Measurements from ENCODE around the gene CCT8L2. TPM values are rescaled to one million over a fixed set of nuclear protein-coding genes. Genes with fewer than 3 reads are reported as not detected.
"Not testable (repeated sequence)": the region's sequence is repeated elsewhere in the genome, so short reads cannot be mapped to it uniquely, and the experiment has no call there.

Gene CCT8L2
- total RNA-seq, 1 donor from 2014 or later = not detected

DNA sequence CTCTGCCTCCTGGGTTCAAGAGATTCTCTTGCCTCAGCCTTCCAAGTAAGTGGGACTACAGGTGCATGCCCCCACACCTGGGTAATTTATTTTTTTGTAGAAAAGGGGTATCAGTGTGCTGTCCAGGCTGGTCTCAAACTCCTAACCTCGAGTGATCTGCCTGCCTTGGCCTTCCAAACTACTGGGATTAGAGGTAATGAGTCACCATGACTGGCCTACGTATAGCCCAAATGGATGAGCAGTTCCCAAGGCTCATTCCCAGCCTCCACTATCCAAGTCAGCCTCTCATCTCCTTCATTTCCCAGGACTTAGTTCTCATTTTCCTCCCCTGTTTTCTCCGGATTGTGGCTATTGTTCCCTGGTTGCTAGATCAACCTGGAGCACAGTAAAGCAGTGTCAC is 5.6 kb downstream of the CCT8L2 start:
- DNase-seq (ENCODE audit: extremely low spot score, unreplicated experiment) = no peak
- Mint-ChIP-seq H3K27me3 (ENCODE audit: unreplicated experiment) (no peaks in the 10 kb centered on the region), H3K9me3 (ENCODE audit: unreplicated experiment) (peaks cover 11% of the 10 kb centered on the region), H3K4me3 (ENCODE audit: unreplicated experiment) (no peak overlapping the region), H3K36me3 (ENCODE audit: unreplicated experiment) (no peaks in the 10 kb centered on the region), H3K4me1 (ENCODE audit: unreplicated experiment) (no peaks in the 10 kb centered on the region), H3K27ac (ENCODE audit: unreplicated experiment) (no peak overlapping the region)
- TF ChIP-seq, protein P1, sequence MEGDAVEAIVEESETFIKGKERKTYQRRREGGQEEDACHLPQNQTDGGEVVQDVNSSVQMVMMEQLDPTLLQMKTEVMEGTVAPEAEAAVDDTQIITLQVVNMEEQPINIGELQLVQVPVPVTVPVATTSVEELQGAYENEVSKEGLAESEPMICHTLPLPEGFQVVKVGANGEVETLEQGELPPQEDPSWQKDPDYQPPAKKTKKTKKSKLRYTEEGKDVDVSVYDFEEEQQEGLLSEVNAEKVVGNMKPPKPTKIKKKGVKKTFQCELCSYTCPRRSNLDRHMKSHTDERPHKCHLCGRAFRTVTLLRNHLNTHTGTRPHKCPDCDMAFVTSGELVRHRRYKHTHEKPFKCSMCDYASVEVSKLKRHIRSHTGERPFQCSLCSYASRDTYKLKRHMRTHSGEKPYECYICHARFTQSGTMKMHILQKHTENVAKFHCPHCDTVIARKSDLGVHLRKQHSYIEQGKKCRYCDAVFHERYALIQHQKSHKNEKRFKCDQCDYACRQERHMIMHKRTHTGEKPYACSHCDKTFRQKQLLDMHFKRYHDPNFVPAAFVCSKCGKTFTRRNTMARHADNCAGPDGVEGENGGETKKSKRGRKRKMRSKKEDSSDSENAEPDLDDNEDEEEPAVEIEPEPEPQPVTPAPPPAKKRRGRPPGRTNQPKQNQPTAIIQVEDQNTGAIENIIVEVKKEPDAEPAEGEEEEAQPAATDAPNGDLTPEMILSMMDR (IDR thresholded peaks at IDR 0.05) = no peak

GRCh38 chr22:16586170-16586569 is 6.4 kb downstream of the CCT8L2 start:
- Mint-ChIP-seq H3K4me1 (ENCODE audit: unreplicated experiment) (no peaks in the 10 kb centered on the region), H3K27me3 (ENCODE audit: unreplicated experiment) (no peaks in the 10 kb centered on the region), H3K27ac (ENCODE audit: unreplicated experiment) (no peak overlapping the region), H3K9me3 (ENCODE audit: unreplicated experiment) (peaks cover 14% of the 10 kb centered on the region), H3K36me3 (ENCODE audit: unreplicated experiment) (no peaks in the 10 kb centered on the region), H3K4me3 (ENCODE audit: unreplicated experiment) (no peak overlapping the region)
- TF ChIP-seq, protein P1 (IDR thresholded peaks at IDR 0.05) = no peak
- DNase-seq (ENCODE audit: extremely low spot score, unreplicated experiment) = no peak

- not testable (repeated sequence) for H3K27me3 Mint-ChIP-seq (ENCODE audit: unreplicated experiment); DNase-seq (ENCODE audit: extremely low spot score, unreplicated experiment); H3K4me3 Mint-ChIP-seq (ENCODE audit: unreplicated experiment); H3K4me1 Mint-ChIP-seq (ENCODE audit: unreplicated experiment); H3K27ac Mint-ChIP-seq (ENCODE audit: unreplicated experiment); H3K36me3 Mint-ChIP-seq (ENCODE audit: unreplicated experiment)
- H3K9me3 Mint-ChIP-seq (ENCODE audit: unreplicated experiment) = peaks cover 14% of the 10 kb centered on the region
Observed at GRCh38 chr22:16580872-16581271, 11.7 kb downstream of the CCT8L2 start.

DNA sequence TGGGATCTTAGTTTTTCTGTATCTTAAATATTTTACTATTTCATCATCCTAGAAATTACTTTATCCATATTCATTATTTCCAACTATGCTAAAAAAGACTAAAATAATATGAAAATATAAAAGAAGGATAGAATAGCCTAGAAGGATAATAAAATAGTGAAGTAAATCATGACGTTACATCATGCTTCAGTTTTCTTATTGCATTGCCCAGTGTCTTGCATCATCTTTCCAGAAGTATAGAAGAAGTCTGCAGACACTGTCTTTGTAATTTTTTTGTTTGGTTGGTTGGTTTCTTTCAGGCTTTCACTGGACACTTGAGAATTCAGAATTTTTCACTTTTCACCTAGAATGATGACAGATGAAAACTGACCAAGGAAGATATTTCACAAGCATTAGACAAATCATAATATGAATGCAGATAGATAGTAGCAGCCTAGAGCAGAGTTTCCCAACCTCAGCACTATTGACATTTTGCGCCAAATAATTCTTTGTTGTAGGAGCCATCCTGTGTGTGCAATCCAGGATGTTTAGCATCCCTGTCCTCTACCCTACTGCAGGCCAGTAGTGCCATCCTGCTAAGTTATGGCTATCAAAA is 23.3 kb downstream of the CCT8L2 start:
- H3K27ac Mint-ChIP-seq (ENCODE audit: unreplicated experiment); H3K36me3 Mint-ChIP-seq (ENCODE audit: unreplicated experiment); DNase-seq (ENCODE audit: extremely low spot score, unreplicated experiment); H3K27me3 Mint-ChIP-seq (ENCODE audit: unreplicated experiment); H3K9me3 Mint-ChIP-seq (ENCODE audit: unreplicated experiment); H3K4me1 Mint-ChIP-seq (ENCODE audit: unreplicated experiment); H3K4me3 Mint-ChIP-seq (ENCODE audit: unreplicated experiment): not testable (repeated sequence)

- Mint-ChIP-seq H3K27ac (ENCODE audit: unreplicated experiment) (no peak overlapping the region), H3K36me3 (ENCODE audit: unreplicated experiment) (no peaks in the 10 kb centered on the region), H3K4me3 (ENCODE audit: unreplicated experiment) (no peak overlapping the region), H3K4me1 (ENCODE audit: unreplicated experiment) (no peaks in the 10 kb centered on the region), H3K27me3 (ENCODE audit: unreplicated experiment) (no peaks in the 10 kb centered on the region), H3K9me3 (ENCODE audit: unreplicated experiment) (peaks cover 4% of the 10 kb centered on the region)
- TF ChIP-seq, protein P1 (IDR thresholded peaks at IDR 0.05) = no peak
- DNase-seq (ENCODE audit: extremely low spot score, unreplicated experiment) = no peak
Observed at GRCh38 chr22:16568425-16568758, 24.2 kb downstream of the CCT8L2 start.

DNA sequence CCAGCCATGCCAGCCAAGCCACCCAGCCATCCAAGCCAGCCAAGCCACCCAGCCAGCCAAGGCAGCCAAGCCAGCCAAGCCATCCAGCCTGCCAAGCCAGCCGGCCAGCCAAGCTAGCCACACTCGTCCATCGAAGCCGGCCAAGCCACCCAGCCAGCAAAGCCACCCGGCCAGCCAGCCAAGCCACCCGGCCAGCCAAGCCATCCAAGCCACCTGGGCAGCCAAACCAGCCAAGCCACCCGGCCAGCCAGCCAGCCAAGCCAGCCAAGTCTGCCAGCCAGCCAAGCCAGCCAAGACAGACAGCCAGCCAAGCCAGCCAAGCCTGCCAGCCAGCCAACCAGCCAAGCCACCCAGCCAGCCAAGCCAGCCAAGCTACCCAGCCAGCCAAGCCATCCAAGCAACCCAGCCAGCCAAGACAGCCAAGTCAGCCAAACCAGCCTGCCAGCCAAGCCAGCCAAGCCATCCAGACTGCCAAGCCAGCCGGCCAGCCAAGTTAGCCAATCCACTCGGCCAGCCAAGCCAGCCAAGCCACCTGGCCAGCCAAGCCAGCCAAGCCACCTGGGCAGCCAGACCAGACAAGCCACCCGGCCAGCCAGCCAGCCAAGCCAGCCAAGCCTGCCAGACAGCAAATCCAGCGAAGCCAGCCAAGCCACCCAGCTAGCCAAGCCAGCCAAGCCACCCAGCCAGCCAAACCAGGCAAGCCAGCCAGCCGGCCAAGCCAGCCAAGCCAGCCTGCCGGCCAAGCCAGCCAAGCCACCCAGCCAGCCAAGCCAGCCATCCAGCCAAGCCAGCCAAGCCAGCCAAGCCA is 24.8 kb downstream of the CCT8L2 start:
- H3K4me1 Mint-ChIP-seq (ENCODE audit: unreplicated experiment); H3K9me3 Mint-ChIP-seq (ENCODE audit: unreplicated experiment); H3K4me3 Mint-ChIP-seq (ENCODE audit: unreplicated experiment); H3K27ac Mint-ChIP-seq (ENCODE audit: unreplicated experiment); DNase-seq (ENCODE audit: extremely low spot score, unreplicated experiment); H3K27me3 Mint-ChIP-seq (ENCODE audit: unreplicated experiment); H3K36me3 Mint-ChIP-seq (ENCODE audit: unreplicated experiment): not testable (repeated sequence)

- not testable (repeated sequence) for H3K9me3 Mint-ChIP-seq (ENCODE audit: unreplicated experiment); H3K4me1 Mint-ChIP-seq (ENCODE audit: unreplicated experiment); H3K36me3 Mint-ChIP-seq (ENCODE audit: unreplicated experiment); DNase-seq (ENCODE audit: extremely low spot score, unreplicated experiment); H3K27ac Mint-ChIP-seq (ENCODE audit: unreplicated experiment); H3K4me3 Mint-ChIP-seq (ENCODE audit: unreplicated experiment); H3K27me3 Mint-ChIP-seq (ENCODE audit: unreplicated experiment)
Observed at GRCh38 chr22:16566421-16567151, 26.0 kb downstream of the CCT8L2 start.

DNA sequence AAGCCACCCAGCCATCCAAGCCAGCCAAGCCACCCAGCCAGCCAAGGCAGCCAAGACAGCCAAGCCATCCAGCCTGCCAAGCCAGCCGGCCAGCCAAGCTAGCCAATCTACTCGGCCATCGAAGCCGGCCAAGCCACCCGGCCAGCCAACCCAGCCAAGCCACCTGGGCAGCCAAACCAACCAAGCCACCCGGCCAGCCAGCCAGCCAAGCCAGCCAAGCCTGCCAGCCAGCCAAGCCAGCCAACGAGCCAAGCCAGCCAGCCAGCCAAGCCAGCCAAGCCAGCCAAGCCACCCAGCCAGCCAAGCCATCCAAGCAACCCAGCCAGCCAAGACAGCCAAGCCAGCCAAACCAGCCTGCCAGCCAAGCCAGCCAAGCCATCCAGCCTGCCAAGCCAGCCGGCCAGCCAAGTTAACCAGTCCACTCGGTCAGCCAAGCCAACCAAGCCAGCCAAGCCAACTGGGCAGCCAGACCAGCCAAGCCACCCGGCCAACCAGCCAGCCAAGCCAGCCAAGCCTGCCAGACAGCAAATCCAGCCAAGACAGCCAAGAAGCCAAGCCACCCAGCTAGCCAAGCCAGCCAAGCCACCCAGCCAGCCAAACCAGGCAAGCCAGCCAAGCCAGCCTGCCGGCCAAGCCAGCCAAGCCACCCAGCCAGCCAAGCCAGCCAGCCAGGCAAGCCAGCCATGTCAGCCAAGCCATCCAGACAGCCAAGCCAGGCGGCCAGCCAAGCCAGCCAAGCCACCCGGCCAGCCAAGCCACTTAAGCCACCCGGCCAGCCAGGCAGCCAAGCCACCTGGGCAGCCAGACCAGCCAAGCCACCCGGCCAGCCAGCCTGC is 26.8 kb downstream of the CCT8L2 start:
- not testable (repeated sequence) for DNase-seq (ENCODE audit: extremely low spot score, unreplicated experiment); H3K27me3 Mint-ChIP-seq (ENCODE audit: unreplicated experiment); H3K27ac Mint-ChIP-seq (ENCODE audit: unreplicated experiment); H3K4me3 Mint-ChIP-seq (ENCODE audit: unreplicated experiment); H3K4me1 Mint-ChIP-seq (ENCODE audit: unreplicated experiment); H3K36me3 Mint-ChIP-seq (ENCODE audit: unreplicated experiment); H3K9me3 Mint-ChIP-seq (ENCODE audit: unreplicated experiment)
